ENCODE data around the gene ZNF747. TPM values are rescaled to one million over a fixed set of nuclear protein-coding genes. Genes with fewer than 3 reads are reported as not detected.

The ZNF747 gene
- total and polyA plus RNA-seq, 2 donors (not counting 3 experiments of a cell fraction or from before 2014, with no cell fraction given), result 6.4 to 7.2 TPM

GRCh38 chr16:30509081-30509765 is 25.4 kb downstream of the ZNF747 start:
- no TSS peak for BruUV-seq (replicated peaks)
- H3K4me1 ChIP-seq (ENCODE audit: control insufficient read depth, extremely low read depth, insufficient read depth, low read length), result no peaks in the 10 kb centered on the region
- ChIA-PET POLR2A (no interaction called here), CTCF (interaction anchor here (1.3 to 1.4 kb wide), 2 partner anchors 10 to 89 kb away, joined by 3 to 4 read pairs; no protein-coding TSS in a partner anchor)
- H3K4me3 ChIP-seq (replicated peaks in 1 of 3; ENCODE audit: insufficient read depth in 1 of 3, low read depth in 1 of 3, low read length in 3 of 3), result no peak overlapping the region
- dilution Hi-C loops (cut with MboI; ENCODE audit: extremely low pct_ligation_motif_present, low sequenced_read_pairs), result no loop called here
- no peak for FAIRE-seq
- no peaks in the 10 kb centered on the region for H3K36me3 ChIP-seq (ENCODE audit: control insufficient read depth in 2 of 2, extremely low read depth in 1 of 2, insufficient read depth in 2 of 2, low read length in 2 of 2)
- intact Hi-C loops (cut with micrococcal nuclease), result no loop called here
- H3K4me2 ChIP-seq (ENCODE audit: insufficient read depth, low read length), result no peak overlapping the region
- H3K9ac ChIP-seq (replicated peaks; ENCODE audit: extremely low read depth, insufficient read depth, low read length), result no peak overlapping the region
- H3K27me3 ChIP-seq (ENCODE audit: control insufficient read depth in 2 of 2, insufficient read depth in 2 of 2, low read length in 2 of 2), result peaks cover 0 to 11% of the 10 kb centered on the region in 2 experiments
- no peaks in the 10 kb centered on the region for H3K9me1 ChIP-seq (replicated peaks; ENCODE audit: control insufficient read depth, extremely low read depth, insufficient read depth, low read length)
- TF ChIP-seq POLR2A (IDR thresholded peaks at IDR 0.05; ENCODE audit: low read depth, low read length), result no peak
- TF ChIP-seq CTCF (IDR thresholded peaks at IDR 0.05; ENCODE audit: extremely low read depth in 1 of 2, insufficient read depth in 1 of 2, low read depth in 1 of 2, low read length in 2 of 2), result no peak
- no peak for TF ChIP-seq EZH2 (IDR thresholded peaks at IDR 0.05; ENCODE audit: borderline replicate concordance, low read depth, low read length, severe bottlenecking)
- no peaks in the 10 kb centered on the region for H3K79me2 ChIP-seq (ENCODE audit: control insufficient read depth, insufficient read depth, low read length)
- H4K20me1 ChIP-seq (replicated peaks; ENCODE audit: control insufficient read depth, extremely low read depth, insufficient read depth, low read length), result no peaks in the 10 kb centered on the region
- no peak overlapping the region for H2AFZ ChIP-seq (ENCODE audit: low read depth, low read length)
- H3K27ac ChIP-seq (ENCODE audit: insufficient read depth, low read depth, low read length), result no peak overlapping the region
- H3K9me3 ChIP-seq (replicated peaks; ENCODE audit: control insufficient read depth, insufficient read depth, low read length), result no peaks in the 10 kb centered on the region
- DNase-seq (ENCODE audit: low read depth, low spot score), result no peak
